Measurements from ENCODE around the gene PCNT. TPM values are rescaled to one million over a fixed set of nuclear protein-coding genes. Genes with fewer than 3 reads are reported as not detected.

The PCNT gene, protein sequence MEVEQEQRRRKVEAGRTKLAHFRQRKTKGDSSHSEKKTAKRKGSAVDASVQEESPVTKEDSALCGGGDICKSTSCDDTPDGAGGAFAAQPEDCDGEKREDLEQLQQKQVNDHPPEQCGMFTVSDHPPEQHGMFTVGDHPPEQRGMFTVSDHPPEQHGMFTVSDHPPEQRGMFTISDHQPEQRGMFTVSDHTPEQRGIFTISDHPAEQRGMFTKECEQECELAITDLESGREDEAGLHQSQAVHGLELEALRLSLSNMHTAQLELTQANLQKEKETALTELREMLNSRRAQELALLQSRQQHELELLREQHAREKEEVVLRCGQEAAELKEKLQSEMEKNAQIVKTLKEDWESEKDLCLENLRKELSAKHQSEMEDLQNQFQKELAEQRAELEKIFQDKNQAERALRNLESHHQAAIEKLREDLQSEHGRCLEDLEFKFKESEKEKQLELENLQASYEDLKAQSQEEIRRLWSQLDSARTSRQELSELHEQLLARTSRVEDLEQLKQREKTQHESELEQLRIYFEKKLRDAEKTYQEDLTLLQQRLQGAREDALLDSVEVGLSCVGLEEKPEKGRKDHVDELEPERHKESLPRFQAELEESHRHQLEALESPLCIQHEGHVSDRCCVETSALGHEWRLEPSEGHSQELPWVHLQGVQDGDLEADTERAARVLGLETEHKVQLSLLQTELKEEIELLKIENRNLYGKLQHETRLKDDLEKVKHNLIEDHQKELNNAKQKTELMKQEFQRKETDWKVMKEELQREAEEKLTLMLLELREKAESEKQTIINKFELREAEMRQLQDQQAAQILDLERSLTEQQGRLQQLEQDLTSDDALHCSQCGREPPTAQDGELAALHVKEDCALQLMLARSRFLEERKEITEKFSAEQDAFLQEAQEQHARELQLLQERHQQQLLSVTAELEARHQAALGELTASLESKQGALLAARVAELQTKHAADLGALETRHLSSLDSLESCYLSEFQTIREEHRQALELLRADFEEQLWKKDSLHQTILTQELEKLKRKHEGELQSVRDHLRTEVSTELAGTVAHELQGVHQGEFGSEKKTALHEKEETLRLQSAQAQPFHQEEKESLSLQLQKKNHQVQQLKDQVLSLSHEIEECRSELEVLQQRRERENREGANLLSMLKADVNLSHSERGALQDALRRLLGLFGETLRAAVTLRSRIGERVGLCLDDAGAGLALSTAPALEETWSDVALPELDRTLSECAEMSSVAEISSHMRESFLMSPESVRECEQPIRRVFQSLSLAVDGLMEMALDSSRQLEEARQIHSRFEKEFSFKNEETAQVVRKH (N-terminal part only)
- 10 to 100 TPM; 50.0 to 53.1 TPM for total RNA-seq

DNA sequence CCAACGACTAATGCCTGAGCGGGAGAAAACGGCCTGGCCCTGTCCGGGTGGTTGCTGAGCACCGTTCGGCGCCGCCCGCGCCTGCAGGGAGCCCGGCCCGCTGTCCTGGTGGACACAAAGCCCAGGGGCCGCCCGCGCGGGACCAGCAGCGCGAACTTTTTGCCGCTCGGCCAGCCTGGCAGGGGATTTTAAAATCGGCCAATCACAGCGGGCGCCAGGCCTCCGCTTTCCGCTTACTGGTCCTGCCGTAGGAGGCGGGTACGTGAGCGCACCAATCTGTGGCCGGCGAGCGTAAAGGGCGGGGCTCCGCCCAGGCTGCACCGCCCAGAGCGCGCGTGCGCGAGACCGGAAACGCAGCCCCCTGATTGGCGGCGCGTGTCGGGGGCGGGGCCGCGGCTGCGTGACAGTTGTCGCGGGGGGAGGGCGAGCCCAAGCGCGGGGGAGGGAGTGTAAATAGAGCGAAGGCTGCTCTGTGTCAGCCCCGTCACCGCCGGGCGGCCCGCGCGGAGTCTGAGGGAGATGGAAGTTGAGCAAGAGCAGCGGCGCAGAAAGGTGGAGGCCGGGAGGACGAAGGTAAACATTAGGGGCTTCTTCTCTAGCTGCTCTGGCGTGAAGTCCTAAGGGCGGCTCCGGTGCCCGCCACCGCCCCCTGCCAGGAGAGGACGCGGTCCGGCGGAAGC, at the start of gene PCNT, which contains the start of gene C21orf58:
Gene PCNT, plus strand, starts transcription at position 447 of the 680 bp plus-strand sequence. Its CDS starts 73 bp downstream, at position 520.
Gene C21orf58, minus strand, starts transcription at position 161 of the 680 bp plus-strand sequence. CDS start 1,132 bp downstream, outside the sequence.
- ChIA-PET POLR2A (interaction anchor here (0.5 kb wide), 1 partner anchor 49 kb away, joined by 3 read pairs; no protein-coding TSS in a partner anchor), CTCF (no interaction called here)

GRCh38 chr21:46274797-46275390, 49.1 kb upstream of the PCNT start:
- ChIA-PET CTCF (interaction anchor here (0.7 kb wide), 1 partner anchor 11 kb away, joined by 3 read pairs; the partner anchor contains the start of genes MCM3AP and YBEY), POLR2A (interaction anchor here (0.7 kb wide), 1 partner anchor 23 kb away, joined by 5 read pairs; no protein-coding TSS in a partner anchor)

DNA sequence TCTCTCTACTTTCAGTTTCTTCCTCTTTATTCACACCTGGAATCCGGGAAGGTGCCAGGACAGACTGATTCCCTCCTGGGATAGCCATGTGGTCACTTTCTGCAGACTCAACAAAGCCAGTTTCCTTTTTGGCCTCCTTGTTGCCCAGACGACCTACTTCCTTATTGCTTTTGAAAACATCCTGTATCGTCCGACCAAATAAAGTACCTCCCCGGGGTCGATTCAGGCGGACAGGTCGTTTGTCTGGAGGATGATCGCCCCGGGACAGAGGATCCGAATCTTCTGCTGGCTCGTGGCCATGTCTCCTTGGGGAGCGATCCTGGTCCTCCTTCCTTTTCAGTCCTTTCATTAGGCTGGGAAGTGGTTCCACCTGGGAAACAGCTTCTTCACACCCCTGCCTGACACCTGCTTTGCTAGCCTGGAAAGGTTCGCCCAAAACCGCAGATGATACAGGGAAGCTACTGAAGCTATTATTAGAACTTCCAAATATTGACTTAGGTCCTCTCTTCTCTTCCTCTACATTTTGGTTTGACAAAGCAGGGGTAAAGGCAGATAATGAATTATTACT, 39.8 kb upstream of the PCNT start:
- POLR2A ChIA-PET: no interaction called here
- CTCF ChIA-PET: interaction anchor here (1.3 to 1.8 kb wide), 4 partner anchors 25 to 311 kb away, joined by 3 to 6 read pairs (median 4); no protein-coding TSS in a partner anchor

- ChIA-PET POLR2A (interaction anchor here (0.7 kb wide), 2 partner anchors 9 to 44 kb away, joined by 3 to 4 read pairs; no protein-coding TSS in a partner anchor), CTCF (interaction anchor here (0.7 to 1.8 kb wide), 5 partner anchors 25 to 312 kb away, joined by 3 to 6 read pairs (median 3); no protein-coding TSS in a partner anchor)
Measured at GRCh38 chr21:46284733-46285132, 39.2 kb upstream of the PCNT start.

- POLR2A ChIA-PET: interaction anchor here (0.7 kb wide), 2 partner anchors 9 to 43 kb away, joined by 3 to 4 read pairs; no protein-coding TSS in a partner anchor
Measured at GRCh38 chr21:46285206-46285661, 38.7 kb upstream of the PCNT start, which contains the start of gene MCM3AP. TSS of gene MCM3AP (minus strand) at chr21:46285611. CDS start at chr21:46285286, 325 bp downstream.

DNA sequence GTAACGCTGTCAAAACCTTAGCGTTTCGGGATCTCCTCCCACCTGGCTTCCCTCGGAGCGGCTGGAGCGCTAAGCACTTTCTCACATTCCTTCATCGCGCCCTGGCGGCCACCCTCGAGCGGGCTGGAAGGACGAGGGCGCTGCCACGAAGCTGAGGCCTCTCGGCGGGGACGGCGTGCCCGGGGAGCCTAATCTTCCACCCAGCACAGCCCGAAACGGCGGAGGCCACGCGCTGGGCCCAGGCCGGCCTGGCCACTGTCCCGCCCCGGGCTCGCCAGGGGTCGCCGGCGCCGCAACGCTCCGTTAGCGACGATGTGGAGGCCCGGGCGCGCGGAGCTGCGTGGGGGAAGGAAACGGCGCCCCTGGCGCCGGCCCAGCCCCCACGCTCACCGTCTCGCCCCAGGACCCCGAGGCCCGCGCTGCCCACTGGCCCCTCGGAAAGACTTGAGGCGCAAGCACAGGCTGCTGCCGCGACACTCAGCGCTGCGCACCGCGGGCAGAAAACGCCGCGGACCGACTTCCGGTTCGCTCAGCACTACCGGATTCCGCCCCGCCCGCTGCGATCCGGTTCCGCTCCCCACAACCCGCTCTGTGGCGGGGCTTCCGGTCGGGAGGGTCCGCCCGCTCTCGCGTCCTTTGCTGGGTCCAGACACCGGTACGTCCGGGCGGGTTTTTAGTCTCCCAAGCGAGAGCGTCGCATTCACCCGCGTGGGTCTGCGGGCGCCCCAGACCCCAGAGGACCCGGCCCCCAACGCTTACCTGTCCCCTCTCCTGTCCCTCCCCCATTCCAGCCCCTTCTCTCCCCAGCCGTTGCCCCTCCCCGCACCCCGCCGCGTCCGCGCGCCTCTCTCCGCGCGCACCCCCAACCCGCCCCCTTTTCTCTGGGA, 38.0 kb upstream of the PCNT start, which contains the start of gene YBEY:
Gene YBEY, plus strand, starts transcription at position 582 of the 887 bp plus-strand sequence. CDS start 572 bp downstream, outside the sequence.
- ChIA-PET CTCF (interaction anchor here (0.6 to 1.3 kb wide), 3 partner anchors 11 to 1792 kb away, joined by 3 read pairs; no protein-coding TSS in a partner anchor), POLR2A (no interaction called here)

More at GRCh38 chr21:46285206-46285661, 38.7 kb upstream of the PCNT start, which contains the start of gene MCM3AP:
- CTCF ChIA-PET: interaction anchor here (0.7 to 1.8 kb wide), 6 partner anchors 10 to 312 kb away, joined by 3 to 6 read pairs (median 3); no protein-coding TSS in a partner anchor

DNA sequence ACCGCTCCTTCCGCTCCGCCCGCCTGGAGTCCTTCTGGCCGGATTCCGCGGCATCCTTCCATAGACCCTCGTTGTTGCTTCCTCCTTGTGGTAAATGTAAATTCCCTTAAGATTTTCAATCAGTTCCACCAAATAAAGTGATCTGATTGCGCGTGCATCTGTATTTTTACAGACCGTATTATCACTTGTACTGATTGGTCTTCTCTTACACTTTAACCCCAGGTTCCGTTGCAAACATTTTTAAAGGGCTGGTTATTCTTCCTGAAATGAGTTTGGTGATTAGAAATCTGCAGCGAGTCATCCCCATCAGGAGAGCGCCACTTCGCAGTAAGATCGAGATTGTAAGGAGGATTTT, 37.3 kb upstream of the PCNT start:
- POLR2A ChIA-PET: no interaction called here

DNA sequence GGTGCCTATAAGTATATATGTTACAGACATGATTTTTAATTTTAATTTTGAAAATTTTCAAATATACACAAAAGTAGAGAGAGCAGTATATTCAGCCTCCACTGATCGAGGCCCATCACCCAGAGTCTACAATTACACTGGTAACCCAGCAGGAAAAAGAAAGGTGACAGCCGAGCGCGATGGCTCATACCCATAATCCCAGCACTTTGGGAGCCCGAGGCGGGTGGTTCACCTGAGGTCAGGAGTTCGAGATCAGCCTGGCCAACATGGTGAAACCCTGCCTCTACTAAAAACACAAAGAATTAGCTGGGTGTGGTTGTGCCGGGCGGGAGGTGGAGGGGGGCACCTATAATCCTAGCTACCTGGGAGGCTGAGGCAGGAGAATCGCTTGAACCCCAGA, 36.4 kb upstream of the PCNT start:
- CTCF ChIA-PET: no interaction called here

More for the DNA sequence above, 37.3 kb upstream of the PCNT start:
- CTCF ChIA-PET: no interaction called here

DNA sequence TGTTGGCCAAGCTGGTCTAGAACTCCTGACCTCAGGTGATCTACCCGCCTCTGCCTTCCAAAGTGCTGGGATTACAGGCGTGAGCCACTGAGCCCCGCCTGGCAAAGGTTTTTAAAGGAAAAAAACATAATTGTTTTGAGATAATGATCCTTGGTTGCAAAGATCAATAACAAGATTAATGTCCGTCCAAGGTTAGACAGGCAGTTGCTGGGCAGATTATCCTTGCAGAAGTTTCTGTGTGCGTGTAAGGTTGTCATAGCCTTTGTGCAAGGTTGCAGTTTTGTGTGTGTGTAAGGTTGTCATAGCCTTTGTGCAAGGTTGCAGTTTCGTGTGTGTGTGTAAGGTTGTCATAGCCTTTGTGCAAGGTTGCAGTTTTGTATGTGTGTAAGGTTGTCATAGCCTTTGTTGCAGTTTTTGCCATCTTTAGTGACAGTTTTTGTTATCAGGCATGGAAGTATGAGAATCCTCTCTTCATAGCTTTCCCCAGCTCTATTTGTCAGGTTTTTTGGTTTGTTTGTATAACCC, 34.2 kb upstream of the PCNT start:
- ChIA-PET CTCF (no interaction called here), POLR2A (no interaction called here)

More for the DNA sequence above, 36.4 kb upstream of the PCNT start:
- POLR2A ChIA-PET: no interaction called here

DNA sequence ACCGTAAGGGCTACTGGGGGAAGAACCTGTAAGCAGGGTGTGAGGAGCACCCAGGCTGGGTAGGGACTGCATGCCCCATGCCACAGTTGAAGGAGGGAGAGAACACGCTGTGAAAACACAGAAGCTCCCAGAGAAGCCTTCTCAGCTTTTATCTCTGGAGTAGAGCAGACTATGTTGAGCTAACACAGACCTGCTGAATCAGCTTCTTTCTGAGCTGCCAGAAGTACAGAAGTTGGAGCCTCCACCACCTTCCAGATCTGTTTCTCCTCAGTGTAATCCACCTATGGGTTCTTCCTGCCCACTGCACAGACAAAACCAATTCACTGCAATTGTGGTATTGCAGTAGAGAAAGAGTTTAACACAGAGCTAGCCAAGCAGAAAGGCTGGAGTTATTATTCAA, 32.4 kb upstream of the PCNT start:
- ChIA-PET CTCF (no interaction called here), POLR2A (no interaction called here)

GRCh38 chr21:46294647-46295176, 29.2 kb upstream of the PCNT start:
- ChIA-PET POLR2A (interaction anchor here (0.6 kb wide), 1 partner anchor 11 kb away, joined by 9 read pairs; no protein-coding TSS in a partner anchor), CTCF (no interaction called here)

DNA sequence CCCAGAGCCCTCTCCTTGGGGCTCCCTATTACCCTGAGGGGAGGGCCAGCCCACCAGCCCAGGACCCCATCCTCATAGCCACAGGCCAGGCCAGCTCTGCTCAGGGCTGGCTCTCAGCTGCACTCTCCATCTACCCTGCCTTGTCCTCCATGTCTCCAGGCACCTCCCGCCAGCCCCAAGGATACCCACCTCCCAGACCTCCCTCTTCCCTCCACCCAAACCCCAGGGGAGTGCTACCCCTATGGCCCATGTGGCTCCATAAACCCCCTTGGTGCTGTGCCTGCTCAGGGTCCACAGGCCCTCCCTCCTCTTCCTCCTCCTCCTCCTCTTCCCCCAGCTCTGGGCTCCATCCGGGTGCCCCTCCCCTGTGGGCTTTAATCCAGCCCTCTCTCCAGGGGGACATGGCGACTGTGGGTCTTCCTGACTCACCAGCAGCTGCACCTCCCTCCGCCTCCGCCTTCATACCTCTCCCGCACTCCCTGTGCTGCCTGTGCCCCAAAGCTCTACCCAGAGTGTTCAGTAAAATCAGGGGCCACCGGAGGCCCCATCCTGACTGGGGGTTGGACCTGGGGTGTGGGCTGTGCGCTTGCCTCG, 28.7 kb upstream of the PCNT start:
- CTCF ChIA-PET: no interaction called here
- POLR2A ChIA-PET: no interaction called here

DNA sequence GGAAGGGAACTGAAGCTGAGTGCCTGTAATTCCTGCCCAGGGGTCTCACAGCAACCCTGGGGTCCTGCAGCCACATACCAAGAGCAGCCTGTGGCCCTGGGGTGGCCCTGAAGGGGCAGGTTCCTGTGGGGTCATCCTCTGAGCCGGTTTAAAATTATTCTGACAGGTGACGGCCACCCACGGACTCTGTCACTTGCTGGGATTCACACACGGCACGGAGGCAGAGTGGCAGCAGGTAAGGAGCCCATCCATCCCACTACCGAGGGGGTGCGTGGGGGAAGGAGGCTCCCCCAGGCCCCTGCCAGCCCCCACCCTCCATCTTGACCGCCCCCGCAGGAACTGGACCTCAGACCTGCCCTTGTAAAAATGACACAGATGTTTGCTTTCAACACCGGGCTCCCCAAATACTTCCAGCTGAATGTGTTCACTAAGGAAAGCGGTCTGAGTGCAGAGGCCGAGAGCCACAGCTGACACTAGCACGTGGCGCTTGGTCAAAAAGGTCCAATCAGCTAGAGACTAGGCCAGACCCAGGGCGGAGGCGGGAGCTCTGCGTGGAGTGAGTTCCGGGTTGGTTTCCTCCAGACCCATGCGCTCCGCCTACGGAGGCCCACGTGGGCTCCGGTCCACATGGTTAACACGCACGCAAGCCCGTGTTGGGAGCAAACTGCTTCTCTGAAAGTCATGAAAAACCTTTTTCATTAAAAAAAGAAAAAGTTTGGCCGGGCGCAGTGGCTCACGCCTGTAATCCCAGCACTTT, 27.8 kb upstream of the PCNT start:
- CTCF ChIA-PET: interaction anchor here (0.9 kb wide), 1 partner anchor 24 kb away, joined by 3 read pairs; no protein-coding TSS in a partner anchor
- POLR2A ChIA-PET: no interaction called here
